COR-L47 (cell line): ENCODE data around the gene NDST3.
"Not testable (repeated sequence)": the region's sequence is repeated elsewhere in the genome, so short reads cannot be mapped to it uniquely, and the experiment has no call there.

Source experiments
- DNase-seq: peaks from one replicate; lab custom pipeline; 2025; lab: John Stamatoyannopoulos, UW

NDST3 gene

DNA sequence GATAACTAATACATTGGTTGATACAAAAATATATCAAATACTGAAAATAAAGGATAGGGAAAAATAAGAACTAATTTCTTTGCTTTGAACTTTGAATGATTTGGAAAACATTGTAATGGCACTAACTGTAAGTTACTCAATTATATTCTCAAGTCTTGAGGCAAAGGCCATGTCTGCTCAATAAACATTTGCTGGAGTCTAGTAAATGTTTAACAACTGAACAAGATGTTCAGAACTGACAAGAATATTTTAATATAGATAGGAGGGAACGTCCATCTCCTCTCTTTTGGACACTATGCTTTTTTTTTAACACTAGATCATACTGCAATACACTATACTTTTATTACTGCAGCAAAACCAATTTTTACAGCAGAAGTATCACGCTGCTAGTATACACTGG, 242.3 kb downstream of the NDST3 start:
- no peak for DNase-seq

DNA sequence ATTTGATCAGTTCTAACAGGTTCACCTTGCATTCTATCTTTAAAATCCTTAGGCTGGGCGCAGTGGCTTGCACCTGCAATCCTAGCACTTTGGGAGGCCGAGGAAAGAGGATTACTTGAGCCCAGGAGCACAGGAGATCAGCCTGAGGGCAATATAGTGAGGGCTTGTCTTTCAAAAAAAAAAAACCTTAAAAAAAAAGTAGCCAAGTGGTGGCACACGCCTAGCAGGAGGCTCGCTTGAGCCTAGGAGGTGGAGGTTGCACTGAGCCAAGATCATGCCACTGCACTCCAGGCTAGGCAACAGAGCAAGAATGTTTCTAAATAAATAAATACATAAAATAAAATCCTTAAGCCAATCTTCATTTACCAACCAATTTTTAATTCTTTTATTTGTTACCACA, 243.0 kb downstream of the NDST3 start:
- no peak for DNase-seq

DNA sequence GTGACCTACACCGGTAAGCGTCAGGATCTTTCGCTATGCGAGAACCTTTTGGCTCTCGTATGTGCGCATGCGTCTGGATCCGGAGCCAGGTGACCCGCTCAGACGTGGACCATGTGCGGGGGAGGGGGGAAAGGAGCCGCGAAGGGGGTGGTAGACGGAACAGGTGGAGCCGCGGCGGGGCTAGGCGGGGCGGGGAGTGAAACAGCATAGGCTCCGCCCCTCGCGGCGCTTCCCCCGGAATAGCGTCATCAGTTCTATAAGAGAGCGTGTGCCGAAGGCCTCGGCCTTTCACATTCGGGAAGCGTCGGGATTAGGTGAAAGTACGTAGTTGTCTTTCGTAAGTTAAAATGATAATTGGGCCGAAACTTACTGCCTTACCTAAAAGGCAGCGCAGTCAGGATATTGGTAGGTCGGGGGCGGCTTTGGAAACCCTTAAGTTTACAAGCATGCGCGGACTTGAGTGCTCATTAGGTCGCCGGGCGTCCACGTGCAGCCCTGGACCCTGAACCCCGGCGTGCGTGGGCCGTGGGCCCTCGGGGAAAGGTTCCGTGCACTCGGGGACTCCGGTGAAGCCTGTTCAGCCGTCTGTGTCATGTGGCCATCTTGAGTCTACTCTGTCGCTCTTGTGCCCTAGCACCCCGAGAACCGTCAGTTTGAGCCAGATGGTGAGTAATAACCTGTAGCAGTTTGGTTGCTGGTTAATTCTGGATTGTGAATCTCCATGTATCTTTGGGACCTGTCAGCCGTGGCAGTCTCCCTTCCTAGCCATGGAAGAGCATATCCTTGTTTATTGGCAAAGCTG, 244.4 kb downstream of the NDST3 start:
- DNase-seq, result peak; percentile 96

DNA sequence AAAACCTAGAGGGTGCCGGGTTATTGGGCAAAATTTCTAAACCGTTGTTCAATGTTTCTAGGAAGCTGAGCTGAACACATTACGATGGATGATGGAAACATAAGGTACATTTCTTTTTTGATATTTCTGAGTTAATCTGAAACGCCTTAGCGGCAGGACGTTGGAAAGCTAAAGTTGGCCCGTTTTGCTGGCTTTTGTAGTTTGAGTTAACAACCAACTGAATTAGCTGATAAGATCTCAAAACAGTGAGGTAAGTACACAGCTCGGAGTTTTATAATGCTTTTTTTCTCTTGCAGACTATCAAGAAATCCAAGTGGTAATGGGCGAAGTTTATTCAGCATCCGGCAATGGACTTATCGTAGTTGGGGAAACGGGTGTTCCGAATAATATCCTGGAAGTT, 245.0 kb downstream of the NDST3 start:
- DNase-seq, result no peak

DNA sequence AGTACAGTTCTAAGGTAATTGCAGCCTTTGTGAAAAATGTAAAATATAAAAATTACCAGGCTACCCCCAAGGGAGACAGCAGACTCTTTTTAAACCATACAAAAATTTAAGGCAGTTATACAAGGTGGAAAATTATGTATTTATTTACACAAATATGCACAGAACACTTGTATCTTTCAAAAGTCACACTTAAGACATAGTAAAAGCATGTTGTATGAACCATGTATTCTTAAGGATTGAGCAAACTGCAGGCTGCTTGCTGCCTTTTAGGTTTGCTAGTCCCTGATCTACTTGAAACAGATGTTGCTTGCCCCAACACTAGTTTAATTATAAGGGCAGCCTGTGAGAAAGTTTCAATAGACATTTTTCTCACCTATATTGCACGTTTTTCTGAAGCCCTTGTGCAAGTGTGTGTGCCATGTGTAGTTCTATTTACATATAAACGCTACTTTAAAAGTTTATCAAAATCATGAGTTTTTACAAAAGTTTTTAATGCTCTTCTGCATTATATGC, 245.7 kb downstream of the NDST3 start:
- DNase-seq, result no peak

DNA sequence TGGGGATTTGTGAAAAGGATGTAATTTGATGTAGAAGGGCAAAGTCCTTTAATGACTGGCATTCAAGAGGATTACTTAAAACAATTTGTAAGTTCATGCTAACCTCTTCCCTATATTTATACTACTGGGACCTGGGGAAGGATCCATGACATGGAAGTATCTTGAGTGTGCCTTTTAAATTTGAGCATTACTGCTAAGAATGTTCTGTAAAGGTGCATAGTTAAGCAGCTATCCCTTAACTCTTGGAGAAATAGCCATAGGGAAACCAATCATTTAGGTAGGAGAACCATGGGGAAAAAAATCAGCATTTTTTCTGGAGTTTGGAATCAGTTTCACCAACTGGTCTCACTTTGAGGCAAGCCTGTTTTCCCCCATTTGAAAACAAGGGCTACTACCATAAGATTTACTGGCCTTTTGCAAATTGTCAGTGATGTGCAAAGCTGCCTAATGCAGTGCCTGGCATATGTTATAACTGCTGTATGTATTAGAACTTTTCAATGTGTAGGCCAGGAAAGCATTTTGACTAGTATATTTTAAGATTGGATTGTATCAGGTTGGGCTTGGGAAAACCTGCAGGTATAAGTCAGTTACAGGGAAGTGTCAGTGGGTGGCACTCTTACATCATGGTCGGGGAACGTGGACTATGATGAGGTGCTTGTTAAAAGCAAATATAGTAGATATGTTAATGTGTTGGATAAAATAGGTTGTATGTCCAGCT, 246.4 kb downstream of the NDST3 start:
- DNase-seq, result peak; percentile 67

DNA sequence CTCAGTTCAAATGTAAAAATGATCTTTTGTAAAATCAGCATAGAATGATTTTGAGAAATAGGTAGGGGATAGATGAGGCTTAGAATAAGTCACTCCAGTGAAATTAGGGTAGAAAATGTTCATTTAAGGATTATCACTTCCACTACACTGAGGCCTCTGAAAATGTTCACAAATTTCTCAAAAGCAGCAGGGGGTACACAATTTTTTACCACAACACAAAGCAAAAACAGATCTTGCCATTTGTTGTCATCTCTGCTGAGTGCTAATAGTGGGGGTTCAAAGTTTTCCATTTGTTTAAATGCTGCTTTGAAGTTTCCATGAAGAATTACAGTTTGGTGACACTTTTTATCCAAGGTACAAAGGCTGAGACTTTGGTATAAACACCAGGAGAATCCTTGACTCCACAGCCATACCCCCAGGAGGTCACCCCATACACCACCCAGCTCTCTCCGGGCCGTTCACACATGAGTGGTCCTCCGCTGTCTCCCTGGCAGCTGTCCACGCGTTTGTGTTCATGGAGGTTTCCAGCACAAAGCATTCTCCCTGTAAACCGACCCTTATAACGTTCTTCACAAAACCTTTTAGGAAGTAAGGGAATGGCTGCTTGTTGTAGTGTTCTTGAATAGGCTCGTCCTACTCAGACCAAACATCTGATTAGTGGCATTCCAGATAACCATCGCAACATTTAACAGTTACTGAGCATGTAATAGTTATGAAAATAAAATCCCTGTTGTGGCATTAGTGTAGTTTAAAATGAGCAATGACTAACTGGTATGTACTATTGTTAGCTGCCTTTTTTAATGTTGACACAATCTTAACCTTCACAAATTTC, 247.5 kb downstream of the NDST3 start:
- DNase-seq, result no peak

DNA sequence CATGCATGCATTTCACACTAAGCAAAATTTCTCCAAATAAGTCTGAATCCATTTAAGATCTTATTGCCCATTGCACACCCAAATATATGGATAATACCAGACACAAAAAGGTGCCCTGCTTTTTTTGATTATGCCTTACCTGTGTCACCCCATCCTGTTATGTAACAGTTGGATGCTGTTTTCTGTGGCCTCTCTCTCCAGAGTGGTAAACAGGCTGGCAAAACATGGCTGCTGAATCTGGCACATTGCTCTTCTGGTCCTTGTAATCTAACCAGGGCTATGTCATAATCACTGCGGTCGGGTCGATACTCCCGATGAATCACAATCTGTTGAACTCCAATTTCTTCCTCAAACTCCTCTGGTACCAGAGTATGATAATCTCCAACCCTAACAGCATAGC, 248.4 kb downstream of the NDST3 start:
- DNase-seq, result no peak

DNA sequence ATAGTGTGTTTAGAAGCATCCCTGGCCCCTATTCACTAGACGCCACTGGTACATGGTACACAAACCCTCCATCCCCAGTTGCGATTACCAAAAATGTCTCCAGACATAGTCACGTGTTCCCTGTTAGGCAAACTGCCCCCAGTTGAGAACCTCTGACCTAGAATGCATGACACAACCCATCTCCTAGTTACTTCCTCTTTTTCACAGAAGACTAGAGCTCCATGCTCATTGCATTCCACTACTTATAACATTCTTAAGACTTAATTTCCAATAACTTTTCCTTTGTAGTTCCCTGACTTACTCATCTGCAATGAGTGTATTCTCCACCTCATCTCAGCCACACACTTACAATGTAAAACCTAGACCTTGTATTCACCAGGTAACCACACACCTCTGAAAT, 249.9 kb downstream of the NDST3 start:
- DNase-seq, result no peak

DNA sequence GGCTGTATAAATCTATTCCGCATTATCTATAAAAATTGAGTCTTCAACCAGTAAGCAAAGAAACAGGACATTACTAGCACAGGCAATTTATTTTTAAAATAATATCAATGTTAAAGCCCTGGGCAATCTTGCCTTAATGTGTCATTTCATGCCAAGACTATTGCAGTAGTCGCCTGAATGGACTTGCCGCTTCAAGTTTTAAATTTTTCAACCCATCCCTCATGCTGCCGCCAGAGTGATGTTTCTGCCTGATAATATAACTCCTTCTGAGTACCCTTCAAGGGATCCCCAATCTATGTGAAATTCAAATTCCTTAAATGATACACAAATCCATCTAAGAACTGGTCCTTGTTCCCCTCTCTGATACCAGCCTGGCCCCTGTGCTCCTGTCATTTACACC, 251.6 kb downstream of the NDST3 start:
- DNase-seq, result no peak

DNA sequence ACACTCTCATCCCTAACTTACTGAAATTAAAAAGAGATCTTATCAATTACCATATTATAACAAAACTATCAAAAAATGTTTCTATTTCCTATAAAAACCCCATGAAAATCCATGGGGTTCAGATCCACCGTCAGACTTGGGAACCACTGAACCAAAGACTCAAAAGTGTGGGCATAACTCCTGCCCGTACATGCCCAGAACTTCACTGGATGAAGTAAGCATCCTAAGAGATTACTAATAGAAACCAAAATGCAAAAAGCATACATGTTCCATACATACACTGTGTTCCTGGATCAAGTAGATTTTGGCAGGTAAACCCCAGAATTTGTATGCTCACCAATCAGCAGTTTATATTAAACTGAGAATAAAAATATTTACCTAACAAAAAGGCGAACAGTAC, 252.4 kb downstream of the NDST3 start:
- no peak for DNase-seq

DNA sequence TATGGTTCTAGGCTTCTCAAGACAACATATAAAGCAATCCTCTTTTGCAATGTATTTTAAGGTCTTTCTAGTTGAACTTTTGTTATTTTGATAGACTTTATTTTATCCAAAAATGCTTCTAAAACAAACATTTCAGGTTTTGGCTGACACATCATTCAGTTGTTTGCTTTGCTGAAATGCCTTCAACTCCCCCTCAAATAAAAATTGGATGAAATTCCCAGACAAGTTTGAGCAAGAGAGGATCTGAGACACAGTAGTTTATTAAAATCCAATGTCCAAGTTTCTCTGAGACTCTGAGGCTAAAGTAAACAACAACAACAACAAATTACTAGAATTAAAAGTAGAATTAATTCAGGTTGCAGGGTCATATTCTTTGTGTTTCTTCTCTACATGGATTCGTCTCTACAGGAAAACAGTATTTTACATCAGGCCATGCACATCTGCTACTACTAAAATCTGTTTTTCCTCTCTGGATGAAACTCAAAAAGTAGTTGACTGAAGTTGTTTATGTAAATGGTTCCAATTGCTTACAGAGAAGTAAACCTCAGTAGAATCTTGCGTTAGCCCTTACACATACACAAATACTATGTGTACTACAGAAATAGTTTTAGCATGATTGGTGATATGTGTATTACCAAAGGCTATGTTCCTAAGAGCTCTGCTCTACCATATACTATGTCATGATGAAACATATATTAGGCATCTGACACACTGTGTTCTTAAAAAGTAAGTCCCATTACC, 253.6 kb downstream of the NDST3 start:
- DNase-seq, result no peak

DNA sequence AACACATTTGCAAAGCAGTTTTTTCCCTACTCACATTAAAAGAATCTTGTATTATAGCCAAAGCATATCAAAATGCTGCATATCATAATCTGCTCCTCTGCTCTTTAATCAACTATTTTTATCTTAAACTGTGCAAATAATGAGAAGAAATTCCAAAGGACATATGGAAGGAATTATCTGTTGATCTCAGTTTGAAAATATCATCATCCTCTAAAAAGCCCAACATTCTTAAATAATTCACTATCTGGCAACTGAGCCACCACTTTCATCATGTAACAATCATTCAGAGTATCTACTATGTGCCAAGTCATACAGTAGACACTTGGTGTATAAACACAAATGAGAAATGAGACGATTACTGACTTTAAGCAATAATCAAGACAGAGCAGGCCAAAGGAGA, 255.5 kb downstream of the NDST3 start:
- DNase-seq, result no peak

DNA sequence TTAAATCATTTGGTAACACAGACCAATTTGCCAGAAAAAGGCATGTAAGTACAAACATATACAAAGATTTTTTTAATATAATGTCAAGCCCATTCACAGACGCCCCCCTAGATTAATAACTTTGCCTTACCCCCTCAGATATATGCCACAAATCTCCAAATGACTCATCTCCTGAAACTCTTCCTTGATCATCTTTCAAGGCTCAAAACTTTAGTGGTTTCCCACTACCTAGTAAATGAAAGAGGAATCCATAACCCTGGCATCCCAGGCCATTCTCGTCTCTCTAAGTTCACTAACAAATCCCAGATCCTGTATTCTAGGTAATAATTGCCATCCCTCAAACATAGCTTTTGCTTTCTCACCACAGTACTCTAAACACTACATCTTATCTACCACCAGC, 256.7 kb downstream of the NDST3 start:
- DNase-seq, result no peak

DNA sequence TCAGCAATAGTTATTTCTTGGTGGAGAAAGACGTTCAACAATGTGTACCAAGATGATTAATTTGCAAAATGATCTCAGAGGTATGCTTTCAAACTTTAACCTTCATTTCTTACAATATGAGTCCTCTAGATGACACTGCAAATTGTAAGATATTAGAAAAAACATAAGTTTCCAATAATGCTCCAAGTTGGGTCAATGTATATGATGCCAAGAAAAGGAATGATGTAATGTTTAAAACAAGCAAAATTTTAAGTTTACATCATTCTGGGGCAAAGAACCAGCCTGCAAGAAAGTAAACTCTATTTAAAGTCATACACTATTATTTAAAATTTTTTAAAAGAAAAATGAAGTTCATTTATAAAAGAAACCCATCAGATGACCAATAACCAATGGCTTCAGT, 262.4 kb downstream of the NDST3 start:
- DNase-seq, result no peak

DNA sequence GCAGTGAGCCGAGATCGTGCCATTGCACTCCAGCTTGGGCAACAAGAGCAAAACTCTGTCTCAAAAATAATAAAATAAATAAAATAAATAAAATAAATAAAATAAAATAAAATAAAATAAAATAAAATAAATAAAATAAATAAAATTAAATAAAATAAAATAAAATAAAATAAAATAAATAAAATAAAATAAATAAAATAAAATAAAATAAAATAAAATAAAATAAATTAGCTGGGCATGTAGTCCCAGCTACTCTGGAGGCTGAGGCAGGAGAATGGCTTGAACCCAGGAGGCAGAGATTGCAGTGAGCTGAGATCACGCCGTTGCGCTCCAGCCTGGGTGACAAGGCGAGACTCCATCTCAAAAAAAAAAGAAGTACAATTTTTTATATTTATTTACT, 265.3 kb downstream of the NDST3 start:
- DNase-seq, result not testable (repeated sequence)

DNA sequence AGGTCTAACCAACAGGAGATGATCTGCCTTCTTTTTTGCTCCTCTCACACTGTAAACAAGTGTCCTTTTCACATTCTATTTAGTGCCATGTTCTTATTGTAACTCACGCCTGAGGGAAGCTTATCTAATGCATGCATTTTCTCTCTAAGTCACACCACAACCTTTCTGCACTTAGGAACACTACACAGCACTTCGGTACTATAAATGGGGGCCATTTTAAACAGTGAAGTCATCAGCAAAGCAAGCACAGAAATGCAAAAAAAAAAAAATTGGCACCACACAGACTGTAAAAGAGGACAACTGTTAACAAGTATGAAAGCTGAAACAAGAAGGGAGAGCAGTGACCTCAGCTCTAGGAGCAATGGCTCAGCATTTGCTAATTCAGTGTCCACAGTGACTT, 273.4 kb downstream of the NDST3 start:
- DNase-seq, result no peak
